Vagina (tissue), 2 donors: ENCODE data around the gene NUP210. TPM values are rescaled to one million over a fixed set of nuclear protein-coding genes. Genes with fewer than 3 reads are reported as not detected.

ENCODE experiments used
- DNase-seq, 2 donors: peaks; one replicate each; pipeline ENCODE4 v3.0.0-alpha.2; 2017; ENCODE audit errors: extremely low spot score in 2 of 2
- H3K27ac ChIP-seq: fragments of 200-600 bp; sonication (generic); one replicate; pipeline ENCODE4 v1.5.1; 2019
- H3K27me3 ChIP-seq: fragments of 200-600 bp; sonication (generic); one replicate; pipeline ENCODE4 v1.5.1; 2019
- H3K36me3 ChIP-seq, 2 donors: fragments of 200-600 bp; sonication (generic); one replicate each; pipeline ENCODE4 v1.5.1; 2017 to 2019
- H3K4me1 ChIP-seq: fragments of 200-600 bp; sonication (generic); one replicate; pipeline ENCODE4 v1.5.1; 2019
- H3K4me3 ChIP-seq, 2 donors: fragments of 200-600 bp; sonication (generic); 1 replicate in 1 of 2; 2 replicates in 1 of 2; pipeline ENCODE4 v1.5.1; 2016 to 2019
- H3K9me3 ChIP-seq: fragments of 200-600 bp; sonication (generic); one replicate; pipeline ENCODE4 v1.5.1; 2019
- POLR2A ChIP-seq, 2 donors: fragments of 450-650 bp; IDR thresholded peaks; one replicate each; pipeline ENCODE4 v1.6.1; 2017; ENCODE audit warnings: antibody characterized with exemption in 2 of 2, mild to moderate bottlenecking in 2 of 2, moderate library complexity in 2 of 2
- POLR2AphosphoS5 ChIP-seq, 2 donors: sonication (generic); formaldehyde crosslinking; IDR thresholded peaks; one replicate each; pipeline ENCODE4 v1.9.0; 2017; ENCODE audit warnings: antibody characterized with exemption in 2 of 2, mild to moderate bottlenecking in 2 of 2, low read depth in 1 of 2; ENCODE audit not compliant: insufficient read depth in 1 of 2
- intact Hi-C: fragments of 100-400 bp; cut with DNase I; formaldehyde crosslinking; loops from one replicate; pipeline ENCODE4 v1.15.1; 2023
- total RNA-seq: library from RNA; depleted of rRNA; stranded (reverse); fragments of >200 nt; gene quantifications from one replicate; pipeline ENCODE4 v1.2.3, GENCODE V29; 2016
- TF ChIP-seq, protein P1 (sequence below), 3 experiments: fragments of 450-650 bp in 2 of 3; fragments of 200-600 bp in 1 of 3; sonication (generic) in 1 of 3; IDR thresholded peaks; one replicate each; pipeline ENCODE4 v1.5.1; 2017 to 2019; ENCODE audit warnings: antibody characterized with exemption in 3 of 3, mild to moderate bottlenecking in 2 of 3, moderate library complexity in 2 of 3

Gene NUP210
- total RNA-seq, 1 donor from 2014 or later: 10.1 TPM

DNA sequence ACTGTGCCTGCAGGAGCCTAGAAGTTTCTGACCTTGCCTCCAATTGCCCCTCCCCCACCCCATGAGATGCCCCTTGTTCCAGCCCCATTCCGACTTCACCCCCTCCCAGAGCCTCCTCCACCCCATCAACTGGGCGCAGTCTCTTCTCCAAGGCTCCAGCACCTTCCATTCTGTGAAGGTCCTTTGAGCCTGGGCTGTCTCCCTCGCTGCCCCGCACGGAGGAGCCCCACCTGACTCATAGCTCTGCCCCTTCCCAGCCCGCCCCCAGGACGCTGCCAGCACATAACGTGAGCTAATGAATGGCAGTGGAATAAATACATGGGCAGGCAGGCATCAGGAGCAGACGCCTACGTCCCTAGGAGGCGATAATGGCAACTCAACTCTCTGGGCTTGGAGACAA lies 113.1 kb downstream of the NUP210 start:
- intact Hi-C loops: no loop called here
- no peaks in the 10 kb centered on the region for H3K9me3 ChIP-seq
- no peak overlapping the region for H3K27ac ChIP-seq
- H3K4me3 ChIP-seq: no peak overlapping the region
- DNase-seq: no peak
- no peak for TF ChIP-seq POLR2A (IDR thresholded peaks at IDR 0.05)
- TF ChIP-seq POLR2AphosphoS5 (IDR thresholded peaks at IDR 0.05; ENCODE audit: insufficient read depth in 1 of 2, low read depth in 1 of 2): no peak
- TF ChIP-seq, protein P1, sequence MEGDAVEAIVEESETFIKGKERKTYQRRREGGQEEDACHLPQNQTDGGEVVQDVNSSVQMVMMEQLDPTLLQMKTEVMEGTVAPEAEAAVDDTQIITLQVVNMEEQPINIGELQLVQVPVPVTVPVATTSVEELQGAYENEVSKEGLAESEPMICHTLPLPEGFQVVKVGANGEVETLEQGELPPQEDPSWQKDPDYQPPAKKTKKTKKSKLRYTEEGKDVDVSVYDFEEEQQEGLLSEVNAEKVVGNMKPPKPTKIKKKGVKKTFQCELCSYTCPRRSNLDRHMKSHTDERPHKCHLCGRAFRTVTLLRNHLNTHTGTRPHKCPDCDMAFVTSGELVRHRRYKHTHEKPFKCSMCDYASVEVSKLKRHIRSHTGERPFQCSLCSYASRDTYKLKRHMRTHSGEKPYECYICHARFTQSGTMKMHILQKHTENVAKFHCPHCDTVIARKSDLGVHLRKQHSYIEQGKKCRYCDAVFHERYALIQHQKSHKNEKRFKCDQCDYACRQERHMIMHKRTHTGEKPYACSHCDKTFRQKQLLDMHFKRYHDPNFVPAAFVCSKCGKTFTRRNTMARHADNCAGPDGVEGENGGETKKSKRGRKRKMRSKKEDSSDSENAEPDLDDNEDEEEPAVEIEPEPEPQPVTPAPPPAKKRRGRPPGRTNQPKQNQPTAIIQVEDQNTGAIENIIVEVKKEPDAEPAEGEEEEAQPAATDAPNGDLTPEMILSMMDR (IDR thresholded peaks at IDR 0.05): no peak
- H3K36me3 ChIP-seq: no peaks in the 10 kb centered on the region
- H3K4me1 ChIP-seq: no peaks in the 10 kb centered on the region
- H3K27me3 ChIP-seq: no peaks in the 10 kb centered on the region

DNA sequence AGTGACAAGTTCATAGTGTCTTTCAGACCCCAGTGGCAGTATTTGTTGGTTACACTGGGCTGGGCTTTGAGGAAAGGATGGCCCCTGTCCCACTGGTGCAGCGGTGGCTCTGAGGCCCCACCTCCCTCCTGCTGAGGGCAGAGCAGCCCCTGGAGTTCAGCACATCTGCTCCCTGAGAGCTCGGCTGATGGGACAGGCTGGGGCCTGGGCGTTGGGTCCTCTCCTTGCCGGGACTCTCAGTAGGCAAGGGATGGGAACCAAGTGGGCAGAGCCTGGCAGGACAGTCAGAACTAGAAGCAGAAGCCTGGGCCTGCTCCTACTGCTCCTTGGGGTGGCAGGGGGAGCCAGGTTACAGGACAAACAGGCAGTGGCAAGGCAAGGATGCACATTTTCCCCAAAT lies 114.5 kb downstream of the NUP210 start:
- Histone ChIP-seq H3K4me3 (no peak overlapping the region), H3K9me3 (no peaks in the 10 kb centered on the region), H3K27ac (no peak overlapping the region), H3K27me3 (no peaks in the 10 kb centered on the region), H3K4me1 (no peaks in the 10 kb centered on the region), H3K36me3 (no peaks in the 10 kb centered on the region)
- no peak for DNase-seq
- intact Hi-C loops: no loop called here
- no peak for TF ChIP-seq POLR2A (IDR thresholded peaks at IDR 0.05)
- no peak for TF ChIP-seq POLR2AphosphoS5 (IDR thresholded peaks at IDR 0.05; ENCODE audit: insufficient read depth in 1 of 2, low read depth in 1 of 2)
- TF ChIP-seq, protein P1 (IDR thresholded peaks at IDR 0.05): no peak

DNA sequence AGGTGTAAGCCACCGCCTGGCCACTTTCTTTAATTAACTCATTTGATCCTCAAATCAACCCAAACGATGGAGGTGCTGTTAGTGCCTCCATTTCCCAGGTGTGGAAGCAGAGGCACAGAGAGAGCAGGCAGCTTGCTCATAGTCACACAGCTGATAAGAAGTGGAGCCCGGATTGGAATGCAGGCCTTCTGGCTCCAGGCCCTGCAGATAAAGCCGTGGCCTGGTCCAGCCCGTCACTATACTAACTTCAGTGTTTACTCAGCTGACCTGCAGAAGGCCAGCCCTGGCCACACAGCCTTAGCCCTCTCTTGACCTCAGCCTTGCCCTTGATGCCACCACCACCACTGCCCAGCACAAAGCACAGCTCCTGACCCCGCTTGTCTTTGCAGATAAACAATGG lies 116.7 kb downstream of the NUP210 start:
- no peaks in the 10 kb centered on the region for H3K4me1 ChIP-seq
- no peaks in the 10 kb centered on the region for H3K27me3 ChIP-seq
- no peaks in the 10 kb centered on the region for H3K9me3 ChIP-seq
- no peak for TF ChIP-seq POLR2A (IDR thresholded peaks at IDR 0.05)
- no peak for TF ChIP-seq POLR2AphosphoS5 (IDR thresholded peaks at IDR 0.05; ENCODE audit: insufficient read depth in 1 of 2, low read depth in 1 of 2)
- TF ChIP-seq, protein P1 (IDR thresholded peaks at IDR 0.05): no peak
- no peak overlapping the region for H3K4me3 ChIP-seq
- no peak for DNase-seq
- intact Hi-C loops: no loop called here
- no peaks in the 10 kb centered on the region for H3K36me3 ChIP-seq
- H3K27ac ChIP-seq: no peak overlapping the region

DNA sequence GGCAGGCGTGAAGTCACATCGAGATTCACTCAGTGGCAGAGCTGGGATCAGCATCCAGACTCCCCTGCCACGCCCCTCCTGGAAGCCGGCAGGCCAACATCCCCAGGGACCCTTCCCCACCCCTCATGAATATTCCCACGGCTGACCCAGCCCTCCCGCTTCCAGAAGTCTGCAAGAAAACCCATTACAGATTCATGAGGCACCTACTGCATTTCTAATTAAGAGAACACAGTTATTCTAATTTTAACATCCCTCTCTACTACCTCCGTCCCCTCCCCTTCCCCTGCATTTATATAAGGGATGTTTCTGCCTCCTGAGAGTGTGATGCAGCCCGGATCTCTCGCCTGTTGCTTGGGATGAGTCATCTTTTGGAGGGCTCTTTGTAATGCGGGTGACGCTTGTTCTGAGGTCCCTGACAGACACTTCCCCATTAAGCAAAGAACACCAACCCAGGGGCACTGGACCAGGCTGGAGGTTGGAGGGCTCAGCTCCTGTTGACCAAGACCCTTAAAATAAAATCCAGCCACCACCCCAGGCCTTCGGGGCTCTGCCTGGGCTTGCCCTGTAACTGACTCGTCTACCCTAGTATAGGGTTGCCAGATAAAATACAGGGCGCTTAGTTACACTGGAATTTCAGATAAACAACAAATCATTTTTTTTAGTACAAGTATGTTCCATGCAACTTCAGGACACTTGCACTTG lies 118.7 kb downstream of the NUP210 start:
- intact Hi-C loops: no loop called here
- H3K4me3 ChIP-seq: no peak overlapping the region
- DNase-seq: no peak
- no peaks in the 10 kb centered on the region for H3K36me3 ChIP-seq
- H3K4me1 ChIP-seq: no peaks in the 10 kb centered on the region
- no peaks in the 10 kb centered on the region for H3K27me3 ChIP-seq
- TF ChIP-seq, protein P1 (IDR thresholded peaks at IDR 0.05): no peak
- no peak for TF ChIP-seq POLR2AphosphoS5 (IDR thresholded peaks at IDR 0.05; ENCODE audit: insufficient read depth in 1 of 2, low read depth in 1 of 2)
- no peak for TF ChIP-seq POLR2A (IDR thresholded peaks at IDR 0.05)
- H3K9me3 ChIP-seq: no peaks in the 10 kb centered on the region
- H3K27ac ChIP-seq: no peak overlapping the region

DNA sequence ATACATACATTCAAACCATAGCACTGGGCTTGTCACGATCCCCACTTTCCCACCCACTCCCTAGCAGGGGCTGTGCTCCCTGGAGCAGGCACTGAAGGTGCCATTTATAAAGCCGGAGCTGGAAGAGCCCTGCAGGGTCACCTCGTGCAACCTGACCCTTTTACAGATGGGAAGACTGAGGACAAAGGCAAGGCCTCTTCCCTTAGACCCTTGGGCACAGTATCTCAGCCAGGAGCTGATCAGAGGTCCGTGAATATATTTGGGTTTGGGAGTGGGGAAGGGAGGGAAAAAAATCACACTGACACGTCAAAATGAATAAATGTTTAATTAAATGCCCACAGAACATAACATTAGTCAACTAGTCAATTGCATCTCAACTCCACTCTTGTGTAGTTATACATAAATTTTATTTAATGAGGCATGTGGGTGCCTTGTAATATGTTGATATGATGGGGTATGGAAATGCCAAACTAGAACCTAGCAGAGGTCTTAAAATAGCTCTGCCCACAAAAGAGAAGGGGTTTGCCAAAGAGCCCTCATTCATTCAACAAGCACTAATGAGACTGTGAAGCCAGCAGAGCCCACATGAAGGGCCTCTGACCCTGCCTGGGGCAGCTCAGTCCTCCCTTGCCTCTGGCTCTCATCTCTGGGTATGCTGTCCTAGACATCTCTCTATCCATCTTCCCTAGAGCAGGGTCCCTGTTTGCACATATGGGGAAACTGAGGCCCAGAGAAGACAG lies 119.4 kb downstream of the NUP210 start:
- Histone ChIP-seq H3K36me3 (no peaks in the 10 kb centered on the region), H3K4me3 (no peak overlapping the region), H3K27me3 (no peaks in the 10 kb centered on the region), H3K4me1 (no peaks in the 10 kb centered on the region), H3K9me3 (no peaks in the 10 kb centered on the region), H3K27ac (no peak overlapping the region)
- no peak for DNase-seq
- intact Hi-C loops: no loop called here
- TF ChIP-seq POLR2A (IDR thresholded peaks at IDR 0.05) (no peak), POLR2AphosphoS5 (IDR thresholded peaks at IDR 0.05; ENCODE audit: insufficient read depth in 1 of 2, low read depth in 1 of 2) (no peak)
- TF ChIP-seq, protein P1 (IDR thresholded peaks at IDR 0.05): no peak
